Neural cell (in vitro differentiated cells): ENCODE data around the gene CRADD. TPM values are rescaled to one million over a fixed set of nuclear protein-coding genes. Genes with fewer than 3 reads are reported as not detected.
"Not testable (repeated sequence)": the region's sequence is repeated elsewhere in the genome, so short reads cannot be mapped to it uniquely, and the experiment has no call there.

Source experiments
- H2AFZ ChIP-seq: fragments of 200-600, 300-800 bp; sonication (generic), shearing (Covaris generic); 2 replicates; pipeline ENCODE4 v1.6.0; 2014; ENCODE audit warnings: low read depth, mild to moderate bottlenecking, antibody characterized with exemption, low read length, moderate library complexity
- H3F3A ChIP-seq: fragments of 200-600 bp; shearing (Covaris generic); 2 replicates; pipeline ENCODE4 v1.6.1; 2016; ENCODE audit warnings: mild to moderate bottlenecking, moderate library complexity, mixed read lengths, antibody characterized with exemption, low read length; ENCODE audit not compliant: insufficient read depth, poor library complexity, severe bottlenecking
- H3K27ac ChIP-seq: fragments of 200-600, 300-800 bp; sonication (generic), shearing (Covaris generic); 2 replicates; pipeline ENCODE4 v1.5.1; 2014; ENCODE audit warnings: mild to moderate bottlenecking, low read length, moderate library complexity
- H3K27me3 ChIP-seq: fragments of 300-800, 200-600 bp; sonication (generic), shearing (Covaris generic); 2 replicates; pipeline ENCODE4 v1.6.0; 2014; ENCODE audit warnings: mild to moderate bottlenecking, low read depth, low read length, moderate library complexity; ENCODE audit not compliant: insufficient read depth
- H3K36me3 ChIP-seq: fragments of 300-800, 200-600 bp; sonication (generic), shearing (Covaris generic); 2 replicates; pipeline ENCODE4 v1.5.1; 2014; ENCODE audit warnings: mild to moderate bottlenecking, antibody characterized with exemption, low read length, moderate library complexity; ENCODE audit not compliant: insufficient read depth
- H3K4me2 ChIP-seq: fragments of 300-800, 200-600 bp; sonication (generic), shearing (Covaris generic); 2 replicates; pipeline ENCODE4 v1.6.0; 2014; ENCODE audit warnings: mild to moderate bottlenecking, low read length
- H3K4me3 ChIP-seq: fragments of 300-800, 200-600 bp; sonication (generic), shearing (Covaris generic); 2 replicates; pipeline ENCODE4 v1.5.1; 2014; ENCODE audit warnings: mild to moderate bottlenecking, low read length, moderate library complexity
- H3K79me2 ChIP-seq: fragments of 200-600 bp; shearing (Covaris generic); replicated peaks from 2 replicates; pipeline ENCODE4 v1.6.0; 2014; ENCODE audit warnings: mild to moderate bottlenecking, low read length, moderate library complexity; ENCODE audit not compliant: insufficient read depth
- H3K9ac ChIP-seq: fragments of 300-800, 200-600 bp; sonication (generic), shearing (Covaris generic); 2 replicates; pipeline ENCODE4 v1.6.1; 2016; ENCODE audit warnings: mild to moderate bottlenecking, low read length, mixed read lengths
- H3K9me2 ChIP-seq: fragments of 200-600 bp; shearing (Covaris generic); 2 replicates; pipeline ENCODE4 v1.6.1; 2016; ENCODE audit warnings: mild to moderate bottlenecking, low read length, mixed read lengths; ENCODE audit not compliant: insufficient read depth
- H3K9me3 ChIP-seq: fragments of 200-600, 300-800 bp; sonication (generic), shearing (Covaris generic); 2 replicates; pipeline ENCODE4 v1.6.1; 2016; ENCODE audit warnings: mild to moderate bottlenecking, mixed run types, low read length, moderate library complexity, mixed read lengths
- H4K20me1 ChIP-seq: fragments of 200-600 bp; shearing (Covaris generic); 2 replicates; pipeline ENCODE4 v1.6.1; 2016; ENCODE audit warnings: mild to moderate bottlenecking, mixed run types; ENCODE audit not compliant: insufficient read depth
- CTCF ChIP-seq: fragments of 450-650 bp; IDR thresholded peaks from 2 replicates; pipeline ENCODE4 v1.5.1; 2014; ENCODE audit warnings: antibody characterized with exemption, mild to moderate bottlenecking, moderate library complexity; ENCODE audit not compliant: poor library complexity, severe bottlenecking
- EP300 ChIP-seq: fragments of 450-650 bp; conservative IDR thresholded peaks from 2 replicates; pipeline ENCODE4 v1.6.1; 2014; ENCODE audit warnings: antibody characterized with exemption, mild to moderate bottlenecking, moderate library complexity; ENCODE audit not compliant: poor library complexity, severe bottlenecking
- EZH2 ChIP-seq: fragments of 200-600, 300-800 bp; shearing (Covaris generic), sonication (generic); IDR thresholded peaks from 2 replicates; pipeline ENCODE4 v1.6.1; 2014; ENCODE audit warnings: antibody characterized with exemption, low read length, borderline replicate concordance, mild to moderate bottlenecking; ENCODE audit not compliant: insufficient read depth, poor library complexity, severe bottlenecking
- MXI1 ChIP-seq: fragments of 450-650 bp; conservative IDR thresholded peaks from 2 replicates; pipeline ENCODE4 v1.6.1; 2014; ENCODE audit warnings: antibody characterized with exemption, mild to moderate bottlenecking; ENCODE audit not compliant: poor library complexity, severe bottlenecking
- POLR2AphosphoS5 ChIP-seq: IDR thresholded peaks from 2 replicates; pipeline ENCODE4 v1.6.1; 2012
- RAD21 ChIP-seq: fragments of 450-650 bp; conservative IDR thresholded peaks from 2 replicates; pipeline ENCODE4 v1.6.1; 2014; ENCODE audit warnings: antibody characterized with exemption, mild to moderate bottlenecking, moderate library complexity
- REST ChIP-seq: IDR thresholded peaks from 2 replicates; pipeline ENCODE4 v1.6.1; 2012; ENCODE audit warnings: borderline replicate concordance
- SMC3 ChIP-seq: fragments of 450-650 bp; conservative IDR thresholded peaks from 2 replicates; pipeline ENCODE4 v1.6.1; 2014; ENCODE audit warnings: antibody characterized with exemption, mild to moderate bottlenecking, moderate library complexity; ENCODE audit not compliant: poor library complexity
- TAF1 ChIP-seq: IDR thresholded peaks from 2 replicates; pipeline ENCODE4 v1.6.1; 2012; ENCODE audit warnings: low read depth
- polyA plus RNA-seq: library from polyadenylated mRNA; depleted of rRNA; stranded (reverse); fragments of >200 nt; gene quantifications from 2 replicates; pipeline ENCODE4 v1.2.3, GENCODE V29; 2014

The CRADD gene
- polyA plus RNA-seq, 1 donor from 2014 or later: 23.5 TPM

- Histone ChIP-seq H3K9me3 (no peaks in the 10 kb centered on the region), H3K27ac (no peak overlapping the region), H3K4me2 (no peak overlapping the region), H3F3A (no peaks in the 10 kb centered on the region), H2AFZ (no peak overlapping the region), H3K4me3 (no peak overlapping the region), H3K9ac (no peak overlapping the region), H3K79me2 (no peaks in the 10 kb centered on the region), H3K9me2 (no peaks in the 10 kb centered on the region), H3K36me3 (no peaks in the 10 kb centered on the region), H3K27me3 (no peaks in the 10 kb centered on the region), H4K20me1 (no peaks in the 10 kb centered on the region)
- no peak for TF ChIP-seq CTCF
- TF ChIP-seq EP300: no peak
- no peak for TF ChIP-seq SMC3
- TF ChIP-seq EZH2: no peak
- no peak for TF ChIP-seq POLR2AphosphoS5
- TF ChIP-seq REST: no peak
- no peak for TF ChIP-seq MXI1
- TF ChIP-seq TAF1: no peak
- no peak for TF ChIP-seq RAD21
Measured at GRCh38 chr12:93639406-93639805, 37.8 kb upstream of the CRADD start.

DNA sequence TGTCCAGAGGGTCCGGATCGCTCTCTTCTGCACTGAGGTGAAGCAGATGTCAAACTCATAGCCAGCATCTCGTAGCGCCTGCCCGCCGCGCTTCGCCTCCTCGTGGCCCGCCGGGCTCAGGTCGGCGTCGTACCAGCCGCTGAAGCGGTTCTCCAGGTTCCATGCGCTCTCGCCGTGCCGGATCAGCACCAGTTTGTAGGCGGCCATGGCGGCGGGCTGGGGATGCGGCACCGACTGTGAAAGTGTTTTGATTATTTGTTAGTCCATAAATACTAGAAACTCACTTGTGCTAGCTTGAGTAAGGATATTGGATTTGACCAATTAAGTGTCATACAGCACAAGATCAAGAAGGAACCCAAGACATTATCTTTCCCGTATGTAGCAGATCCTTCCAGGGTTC lies 35.8 kb upstream of the CRADD start:
- H2AFZ ChIP-seq, H3K9me3 ChIP-seq, H3K4me3 ChIP-seq, H3K9me2 ChIP-seq, H3K4me2 ChIP-seq, H3K27ac ChIP-seq, H3K36me3 ChIP-seq, H3F3A ChIP-seq, H3K9ac ChIP-seq, H3K79me2 ChIP-seq, H4K20me1 ChIP-seq, H3K27me3 ChIP-seq: not testable (repeated sequence)

DNA sequence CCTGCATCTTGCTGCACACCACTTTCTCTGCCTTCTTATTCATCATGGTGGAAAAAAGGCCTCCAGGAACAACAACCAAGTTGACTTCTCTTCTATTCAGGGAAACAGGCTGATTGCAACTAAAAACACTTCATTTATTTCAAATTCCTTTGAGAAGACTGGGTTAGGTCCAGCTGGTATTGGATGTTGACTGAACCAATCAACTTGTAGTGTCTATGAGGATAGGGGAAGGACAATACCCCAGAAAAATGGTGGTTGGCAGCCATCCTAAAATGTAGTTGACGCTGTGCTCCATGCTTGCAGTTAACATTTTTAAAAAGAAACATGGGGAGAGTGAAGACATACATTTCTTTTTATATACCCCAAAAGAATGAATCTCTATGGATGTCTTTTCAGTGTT lies 34.4 kb upstream of the CRADD start:
- H3K27ac ChIP-seq: no peak overlapping the region

More for the DNA sequence above, 34.4 kb upstream of the CRADD start:
- TF ChIP-seq REST (no peak), EP300 (no peak)
- Histone ChIP-seq H3K4me3 (no peak overlapping the region), H2AFZ (no peak overlapping the region), H3K9me3 (no peaks in the 10 kb centered on the region), H3K9me2 (no peaks in the 10 kb centered on the region), H3K9ac (no peak overlapping the region), H3K4me2 (no peak overlapping the region), H3K79me2 (no peaks in the 10 kb centered on the region), H3K27me3 (no peaks in the 10 kb centered on the region), H4K20me1 (no peaks in the 10 kb centered on the region), H3F3A (no peaks in the 10 kb centered on the region), H3K36me3 (no peaks in the 10 kb centered on the region)
